ENCODE data around the gene CHST6. TPM values are rescaled to one million over a fixed set of nuclear protein-coding genes. Genes with fewer than 3 reads are reported as not detected.

CHST6 gene
- total and polyA plus RNA-seq, 9 of the 15 experiments (the other 6 are each of a cell fraction or from before 2014, with no cell fraction given): 0.01 to 0.05 (median 0.02) TPM; not detected in 6

DNA sequence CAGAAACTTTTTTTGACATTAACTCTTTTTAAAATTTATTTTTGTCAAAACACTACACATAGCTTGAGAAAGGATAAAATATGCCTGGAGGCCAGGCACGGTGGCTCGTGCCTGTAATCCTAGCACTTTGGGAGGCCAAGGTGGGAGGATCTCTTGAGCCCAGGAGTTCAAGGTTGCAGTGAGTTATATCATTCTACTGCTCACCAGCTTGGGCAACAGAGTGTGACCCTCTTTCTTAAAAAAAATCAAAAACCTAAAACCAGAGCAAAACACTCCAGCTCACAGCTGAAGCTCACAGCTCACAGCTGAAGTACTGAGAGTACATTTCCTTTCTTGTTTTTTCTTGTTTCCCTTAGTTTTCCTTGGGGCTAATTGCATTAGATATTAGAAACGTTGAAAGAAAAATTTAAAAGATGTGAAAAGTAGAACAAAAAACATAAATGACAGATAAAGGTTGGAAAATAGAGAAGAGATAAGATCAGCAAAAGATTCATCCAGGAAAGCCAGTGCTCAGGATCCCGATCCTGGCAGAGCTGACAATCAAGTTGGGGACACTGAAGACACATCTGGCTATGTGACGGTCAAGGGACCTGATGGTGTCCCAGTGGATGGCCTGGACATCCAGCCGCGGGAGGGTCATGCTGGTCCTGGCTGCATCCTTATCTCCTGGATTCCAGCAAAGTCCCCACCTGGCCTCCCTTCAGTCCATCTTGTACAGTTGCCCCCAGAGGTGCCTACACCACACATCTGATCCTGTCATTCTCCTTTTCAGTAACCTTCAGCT, 9.8 kb downstream of the CHST6 start:
- ATAC-seq: no peak
- no peak overlapping the region for H3K27ac ChIP-seq (ENCODE audit: extremely low read depth, low read depth, low read length)
- H3K79me2 ChIP-seq (ENCODE audit: control insufficient read depth, insufficient read depth, low read length): no peaks in the 10 kb centered on the region
- H3K4me1 ChIP-seq (replicated peaks in 1 of 2; ENCODE audit: control insufficient read depth in 2 of 2, insufficient read depth in 2 of 2, low read length in 2 of 2): no peaks in the 10 kb centered on the region
- DNase-seq (ENCODE audit: extremely low read depth in 1 of 4, low spot score in 3 of 4): no peak
- ChIA-PET CTCF (ENCODE audit: low intra/inter-chr PET ratio) (no interaction called here), POLR2A (interaction anchor here (0.8 kb wide), 2 partner anchors 26 to 150 kb away, joined by 3 to 4 read pairs; no protein-coding TSS in a partner anchor)
- H3K9ac ChIP-seq (ENCODE audit: insufficient read depth in 1 of 2, low read depth in 2 of 2, low read length in 2 of 2): no peak overlapping the region
- no peaks in the 10 kb centered on the region for H4K20me1 ChIP-seq (replicated peaks; ENCODE audit: control insufficient read depth, insufficient read depth, low read length)
- H3K27me3 ChIP-seq (ENCODE audit: control insufficient read depth in 2 of 2, insufficient read depth in 2 of 2, low read length in 2 of 2): peaks cover 5 to 46% of the 10 kb centered on the region in 2 experiments; a peak in 4 of 5 replicates
- no peak overlapping the region for H3K4me2 ChIP-seq (ENCODE audit: insufficient read depth, low read length)
- no peaks in the 10 kb centered on the region for H3K9me1 ChIP-seq (ENCODE audit: control insufficient read depth, insufficient read depth, low read length)
- BruUV-seq (replicated peaks): no TSS peak
- no peak overlapping the region for H3K4me3 ChIP-seq
- intact Hi-C loops (cut with micrococcal nuclease): no loop called here
- no peak for TF ChIP-seq SNIP1 (IDR thresholded peaks at IDR 0.05; ENCODE audit: low read depth)
- TF ChIP-seq TAF15 (IDR thresholded peaks at IDR 0.05; ENCODE audit: low read depth, low read length): no peak
- no peak for TF ChIP-seq SAFB2 (IDR thresholded peaks at IDR 0.05; ENCODE audit: borderline replicate concordance, low read depth, low read length, severe bottlenecking)
- no peak for TF ChIP-seq ZNF354B (CRISPR knock-in tag; IDR thresholded peaks at IDR 0.05)
- TF ChIP-seq KHSRP (IDR thresholded peaks at IDR 0.05): no peak
- TF ChIP-seq TEAD1 (CRISPR knock-in tag; IDR thresholded peaks at IDR 0.05): no peak
- TF ChIP-seq ZNF436 (CRISPR knock-in tag; IDR thresholded peaks at IDR 0.05): no peak
- no peak for TF ChIP-seq CC2D1A (IDR thresholded peaks at IDR 0.05)
- TF ChIP-seq HNRNPH1 (optimal IDR thresholded peaks at IDR 0.05; ENCODE audit: low read depth, low read length): no peak
- TF ChIP-seq BCL6 (CRISPR knock-in tag; IDR thresholded peaks at IDR 0.05): no peak
- TF ChIP-seq NCOA2 (IDR thresholded peaks at IDR 0.05; ENCODE audit: partially characterized antibody in 2 of 2): no peak
- no peak for TF ChIP-seq SLC30A9 (CRISPR knock-in tag; IDR thresholded peaks at IDR 0.05)
- no peak for TF ChIP-seq DLX4 (CRISPR knock-in tag; IDR thresholded peaks at IDR 0.05)
- no peak for TF ChIP-seq RCOR1 (IDR thresholded peaks at IDR 0.05; ENCODE audit: borderline replicate concordance in 1 of 2, low read depth in 2 of 2, low read length in 2 of 2)
- in situ Hi-C loops (cut with MboI): no loop called here
- WGBS (ENCODE audit: insufficient coverage, low coverage, missing lambda C conversion rate): 4% methylated on average over 7 of the region's 7 CpGs
- no peak for FAIRE-seq
- H3K36me3 ChIP-seq (ENCODE audit: control insufficient read depth, insufficient read depth, low read length): no peaks in the 10 kb centered on the region
- H3K9me3 ChIP-seq (replicated peaks; ENCODE audit: control insufficient read depth, insufficient read depth, low read depth, low read length): no peaks in the 10 kb centered on the region
- H2AFZ ChIP-seq (ENCODE audit: low read depth, low read length): no peak overlapping the region

Measured in K562 (cell line).